Lower lobe of right lung (tissue), 2 donors: ENCODE results near the gene CHRNB2. TPM values are rescaled to one million over a fixed set of nuclear protein-coding genes. Genes with fewer than 3 reads are reported as not detected.

ENCODE experiments used
- ATAC-seq, 2 donors: fragments of 200-7000 bp; cut with Tn5 transposase; one replicate each; pipeline ENCODE4 v1.9.1; 2020 to 2022; ENCODE audit warnings: mild to moderate bottlenecking in 2 of 2, moderate library complexity in 2 of 2
- DNase-seq: peaks from one replicate; pipeline ENCODE4 v3.0.0-alpha.2; 2020
- H3K27ac ChIP-seq: fragments of 200-600 bp; one replicate; pipeline ENCODE4 v1.8.0; 2022
- H3K27me3 ChIP-seq: fragments of 200-600 bp; one replicate; pipeline ENCODE4 v1.8.0; 2022; ENCODE audit warnings: low read depth
- H3K36me3 ChIP-seq: fragments of 200-600 bp; one replicate; pipeline ENCODE4 v1.8.0; 2022; ENCODE audit warnings: mild to moderate bottlenecking
- H3K4me1 ChIP-seq: fragments of 200-600 bp; one replicate; pipeline ENCODE4 v1.8.0; 2022
- H3K4me3 ChIP-seq: fragments of 200-600 bp; one replicate; pipeline ENCODE4 v1.8.0; 2022; ENCODE audit warnings: mild to moderate bottlenecking
- H3K9me3 ChIP-seq: fragments of 200-600 bp; one replicate; pipeline ENCODE4 v1.8.0; 2022
- intact Hi-C: fragments of 100-400 bp; cut with DNase I; formaldehyde crosslinking; loops from one replicate; pipeline ENCODE4 v1.11.0; 2022
- total RNA-seq: library from RNA; stranded (reverse); fragmentation: NEBNext Ultra II Directional; extraction: Animal tissue kit (Norgen Biotek cat#: 25700); gene quantifications from one replicate; pipeline ENCODE4 v1.2.1, GENCODE V29; 2021
- TF ChIP-seq, protein P1 (sequence below): fragments of 200-600 bp; IDR thresholded peaks from one replicate; pipeline ENCODE4 v1.8.0; 2022; ENCODE audit warnings: antibody characterized with exemption, mild to moderate bottlenecking
- donor health status: DM: no; HTN: yes; CAD: no; lungs with severe emphysema.

The CHRNB2 gene
- total RNA-seq, 1 donor from 2014 or later, result not detected

DNA sequence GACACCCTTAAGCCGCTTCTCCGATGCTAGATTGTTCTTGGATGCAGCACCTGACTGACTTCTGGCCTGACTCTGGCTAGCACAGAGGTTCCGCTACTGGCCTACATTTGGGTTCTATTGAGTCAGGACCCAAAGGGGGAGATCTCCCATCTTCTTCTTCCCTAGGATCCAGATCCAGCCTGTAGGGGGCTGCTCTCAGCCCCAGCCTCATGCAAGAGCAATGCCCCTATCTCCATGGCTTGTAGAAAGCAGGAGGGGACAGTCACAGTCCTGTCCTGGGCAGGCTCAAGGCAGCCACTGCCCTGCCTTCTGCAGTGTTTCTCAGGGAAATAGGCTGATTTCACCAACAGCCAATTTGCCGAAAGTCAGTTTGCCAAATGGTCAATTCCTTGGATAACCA is 46.7 kb downstream of the CHRNB2 start:
- intact Hi-C loops, result no loop called here
- no peaks in the 10 kb centered on the region for H3K36me3 ChIP-seq
- peaks cover 4% of the 10 kb centered on the region for H3K4me1 ChIP-seq
- no peak overlapping the region for H3K27ac ChIP-seq
- no peak overlapping the region for H3K4me3 ChIP-seq
- no peak for ATAC-seq
- H3K27me3 ChIP-seq, result no peaks in the 10 kb centered on the region
- H3K9me3 ChIP-seq, result no peaks in the 10 kb centered on the region
- TF ChIP-seq, protein P1, sequence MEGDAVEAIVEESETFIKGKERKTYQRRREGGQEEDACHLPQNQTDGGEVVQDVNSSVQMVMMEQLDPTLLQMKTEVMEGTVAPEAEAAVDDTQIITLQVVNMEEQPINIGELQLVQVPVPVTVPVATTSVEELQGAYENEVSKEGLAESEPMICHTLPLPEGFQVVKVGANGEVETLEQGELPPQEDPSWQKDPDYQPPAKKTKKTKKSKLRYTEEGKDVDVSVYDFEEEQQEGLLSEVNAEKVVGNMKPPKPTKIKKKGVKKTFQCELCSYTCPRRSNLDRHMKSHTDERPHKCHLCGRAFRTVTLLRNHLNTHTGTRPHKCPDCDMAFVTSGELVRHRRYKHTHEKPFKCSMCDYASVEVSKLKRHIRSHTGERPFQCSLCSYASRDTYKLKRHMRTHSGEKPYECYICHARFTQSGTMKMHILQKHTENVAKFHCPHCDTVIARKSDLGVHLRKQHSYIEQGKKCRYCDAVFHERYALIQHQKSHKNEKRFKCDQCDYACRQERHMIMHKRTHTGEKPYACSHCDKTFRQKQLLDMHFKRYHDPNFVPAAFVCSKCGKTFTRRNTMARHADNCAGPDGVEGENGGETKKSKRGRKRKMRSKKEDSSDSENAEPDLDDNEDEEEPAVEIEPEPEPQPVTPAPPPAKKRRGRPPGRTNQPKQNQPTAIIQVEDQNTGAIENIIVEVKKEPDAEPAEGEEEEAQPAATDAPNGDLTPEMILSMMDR, result no peak
- DNase-seq, result no peak

- H3K36me3 ChIP-seq, result no peaks in the 10 kb centered on the region
- intact Hi-C loops, result no loop called here
- TF ChIP-seq, protein P1, result no peak
- DNase-seq (no peak), ATAC-seq (no peak)
- no peaks in the 10 kb centered on the region for H3K9me3 ChIP-seq
- H3K27ac ChIP-seq, result no peak overlapping the region
- no peaks in the 10 kb centered on the region for H3K27me3 ChIP-seq
- H3K4me3 ChIP-seq, result no peak overlapping the region
- no peaks in the 10 kb centered on the region for H3K4me1 ChIP-seq
Observed at GRCh38 chr1:154614901-154615300, 47.3 kb downstream of the CHRNB2 start.

- Histone ChIP-seq H3K9me3 (no peaks in the 10 kb centered on the region), H3K27me3 (no peaks in the 10 kb centered on the region), H3K4me3 (no peak overlapping the region), H3K36me3 (no peaks in the 10 kb centered on the region), H3K27ac (no peak overlapping the region), H3K4me1 (no peaks in the 10 kb centered on the region)
- ATAC-seq (no peak), DNase-seq (no peak)
- TF ChIP-seq, protein P1, result no peak
- intact Hi-C loops, result no loop called here
Observed at GRCh38 chr1:154615411-154615810, 47.8 kb downstream of the CHRNB2 start.

DNA sequence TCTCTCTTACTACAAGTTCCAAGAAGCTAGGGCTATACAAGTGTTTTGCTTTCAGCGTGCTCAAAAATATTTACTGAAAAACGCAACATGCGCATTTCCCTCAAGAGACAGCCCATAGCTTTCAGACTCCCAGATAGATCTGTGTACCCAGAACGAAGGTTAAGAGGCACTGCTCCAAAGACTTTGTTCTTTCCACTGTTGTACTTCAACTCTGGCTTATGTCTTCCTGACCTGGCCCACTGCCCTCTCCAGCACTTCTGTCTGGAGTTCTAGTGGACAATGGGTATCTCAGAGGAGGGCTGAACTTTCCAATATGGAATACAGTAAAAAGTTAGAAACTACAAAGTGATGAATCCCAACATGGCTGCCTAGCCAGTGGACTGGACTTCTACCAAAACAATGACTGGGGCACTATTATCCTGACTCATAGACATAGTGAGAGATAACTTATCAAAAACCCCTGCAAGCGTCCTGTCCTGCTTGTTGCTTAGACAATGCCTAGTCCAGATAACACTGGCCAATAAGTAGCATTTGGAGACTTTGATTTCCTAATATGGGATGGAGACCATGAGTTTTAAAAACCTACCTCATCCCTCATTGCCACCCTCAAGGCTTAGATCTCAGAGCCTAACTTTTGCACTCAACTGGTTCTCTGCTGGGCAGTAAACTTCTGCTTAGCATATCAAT is 49.2 kb downstream of the CHRNB2 start:
- no peaks in the 10 kb centered on the region for H3K9me3 ChIP-seq
- TF ChIP-seq, protein P1, result no peak
- DNase-seq, result no peak
- H3K27ac ChIP-seq, result no peak overlapping the region
- ATAC-seq, result no peak
- no peaks in the 10 kb centered on the region for H3K27me3 ChIP-seq
- no peak overlapping the region for H3K4me3 ChIP-seq
- no peaks in the 10 kb centered on the region for H3K4me1 ChIP-seq
- peaks cover under 1% of the 10 kb centered on the region for H3K36me3 ChIP-seq
- intact Hi-C loops, result no loop called here

- ATAC-seq (no peak), DNase-seq (no peak)
- H3K4me1 ChIP-seq, result peaks cover 7% of the 10 kb centered on the region
- TF ChIP-seq, protein P1, result no peak
- intact Hi-C loops, result no loop called here
- H3K27ac ChIP-seq, result no peak overlapping the region
- peaks cover 12% of the 10 kb centered on the region for H3K36me3 ChIP-seq
- H3K9me3 ChIP-seq, result no peaks in the 10 kb centered on the region
- no peak overlapping the region for H3K4me3 ChIP-seq
- no peaks in the 10 kb centered on the region for H3K27me3 ChIP-seq
Observed at GRCh38 chr1:154619181-154619948, 51.8 kb downstream of the CHRNB2 start.
